ENCODE data around the gene BCL2L1. TPM values are rescaled to one million over a fixed set of nuclear protein-coding genes. Genes with fewer than 3 reads are reported as not detected.
A peak's percentile ranks its signal among the peaks of the same experiment; 100 is the strongest.

Gene BCL2L1
- total RNA-seq, 1 donor from 2014 or later = 52.9 TPM

DNA sequence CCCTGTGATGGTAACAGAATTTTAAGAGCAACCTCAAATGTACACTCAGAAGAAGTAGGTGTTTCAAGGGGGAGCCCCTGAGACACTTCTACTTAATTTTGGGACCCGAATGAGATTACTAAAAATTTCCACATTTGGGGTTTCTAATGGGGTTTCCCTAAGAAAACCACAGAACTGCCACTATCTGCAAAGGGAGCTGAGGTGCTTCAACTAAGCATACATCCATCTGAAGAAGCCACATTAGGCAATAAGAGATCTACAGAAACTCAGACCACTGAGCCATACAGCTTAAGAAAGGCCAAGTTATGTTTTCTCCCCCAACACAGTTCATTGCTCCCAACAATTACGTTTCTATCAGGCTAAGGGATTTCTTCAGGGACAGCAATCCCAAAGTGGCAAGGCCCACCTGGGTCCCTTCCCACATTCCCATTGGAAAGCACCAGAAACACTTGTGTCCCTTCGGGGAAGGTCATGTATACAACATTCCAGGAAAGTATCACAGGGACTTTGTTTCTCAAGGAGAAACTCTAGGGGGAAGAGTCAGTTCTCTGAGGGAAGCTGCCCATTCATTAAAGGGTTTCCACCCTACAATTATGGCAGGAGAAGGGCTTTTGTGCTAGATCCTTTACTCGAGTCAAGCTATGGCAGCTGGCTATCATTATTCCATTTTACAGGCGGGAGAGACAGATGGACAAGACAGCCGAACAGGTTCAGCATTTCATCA lies 5.0 kb downstream of the BCL2L1 start:
- peaks cover 73% of the 10 kb centered on the region for H3K4me1 Mint-ChIP-seq (ENCODE audit: unreplicated experiment)
- no peak overlapping the region for H3K27ac Mint-ChIP-seq (ENCODE audit: unreplicated experiment)
- no peaks in the 10 kb centered on the region for H3K9me3 Mint-ChIP-seq (ENCODE audit: unreplicated experiment)
- DNase-seq (ENCODE audit: low spot score) = no peak
- peaks cover 11% of the 10 kb centered on the region for H3K27me3 Mint-ChIP-seq (ENCODE audit: unreplicated experiment)
- peak overlapping the region; percentile 82 for H3K4me3 Mint-ChIP-seq (ENCODE audit: unreplicated experiment)
- TF ChIP-seq, protein P1, sequence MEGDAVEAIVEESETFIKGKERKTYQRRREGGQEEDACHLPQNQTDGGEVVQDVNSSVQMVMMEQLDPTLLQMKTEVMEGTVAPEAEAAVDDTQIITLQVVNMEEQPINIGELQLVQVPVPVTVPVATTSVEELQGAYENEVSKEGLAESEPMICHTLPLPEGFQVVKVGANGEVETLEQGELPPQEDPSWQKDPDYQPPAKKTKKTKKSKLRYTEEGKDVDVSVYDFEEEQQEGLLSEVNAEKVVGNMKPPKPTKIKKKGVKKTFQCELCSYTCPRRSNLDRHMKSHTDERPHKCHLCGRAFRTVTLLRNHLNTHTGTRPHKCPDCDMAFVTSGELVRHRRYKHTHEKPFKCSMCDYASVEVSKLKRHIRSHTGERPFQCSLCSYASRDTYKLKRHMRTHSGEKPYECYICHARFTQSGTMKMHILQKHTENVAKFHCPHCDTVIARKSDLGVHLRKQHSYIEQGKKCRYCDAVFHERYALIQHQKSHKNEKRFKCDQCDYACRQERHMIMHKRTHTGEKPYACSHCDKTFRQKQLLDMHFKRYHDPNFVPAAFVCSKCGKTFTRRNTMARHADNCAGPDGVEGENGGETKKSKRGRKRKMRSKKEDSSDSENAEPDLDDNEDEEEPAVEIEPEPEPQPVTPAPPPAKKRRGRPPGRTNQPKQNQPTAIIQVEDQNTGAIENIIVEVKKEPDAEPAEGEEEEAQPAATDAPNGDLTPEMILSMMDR (IDR thresholded peaks at IDR 0.05; ENCODE audit: unreplicated experiment) = no peak
- peaks cover 25% of the 10 kb centered on the region for H3K36me3 Mint-ChIP-seq (ENCODE audit: low read depth, unreplicated experiment)

GRCh38 chr20:31716818-31717477 lies 5.7 kb downstream of the BCL2L1 start:
- Mint-ChIP-seq H3K27ac (ENCODE audit: unreplicated experiment) (no peak overlapping the region), H3K36me3 (ENCODE audit: low read depth, unreplicated experiment) (peaks cover 21% of the 10 kb centered on the region)

GRCh38 chr20:31716351-31716750 lies 6.3 kb downstream of the BCL2L1 start:
- H3K4me1 Mint-ChIP-seq (ENCODE audit: unreplicated experiment) = peaks cover 71% of the 10 kb centered on the region

More at GRCh38 chr20:31716818-31717477, 5.7 kb downstream of the BCL2L1 start:
- Mint-ChIP-seq H3K4me1 (ENCODE audit: unreplicated experiment) (peaks cover 75% of the 10 kb centered on the region), H3K9me3 (ENCODE audit: unreplicated experiment) (no peaks in the 10 kb centered on the region), H3K4me3 (ENCODE audit: unreplicated experiment) (peak overlapping the region; percentile 42), H3K27me3 (ENCODE audit: unreplicated experiment) (peaks cover 11% of the 10 kb centered on the region)
- no peak for DNase-seq (ENCODE audit: low spot score)
- TF ChIP-seq, protein P1 (IDR thresholded peaks at IDR 0.05; ENCODE audit: unreplicated experiment) = no peak

DNA sequence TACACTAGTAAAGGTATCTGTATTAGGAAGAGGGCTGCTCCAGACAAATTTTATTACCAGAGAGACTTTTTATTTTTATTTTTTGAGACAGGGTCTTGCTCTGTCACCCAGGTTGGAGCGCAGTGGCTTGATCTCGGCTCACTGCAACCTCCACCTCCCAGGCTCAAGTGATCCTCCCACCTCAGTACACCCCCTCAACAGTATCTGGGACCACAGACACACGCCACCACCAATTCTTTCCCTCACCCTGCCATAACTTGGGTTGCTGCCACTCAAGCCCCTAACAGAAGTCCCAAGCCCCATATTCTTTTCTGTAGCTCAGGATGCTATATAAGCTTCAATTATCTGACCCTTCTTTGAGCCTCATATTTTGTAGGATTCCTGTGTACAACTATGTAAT lies 6.9 kb downstream of the BCL2L1 start:
- H3K4me3 Mint-ChIP-seq (ENCODE audit: unreplicated experiment) = no peak overlapping the region
- H3K27ac Mint-ChIP-seq (ENCODE audit: unreplicated experiment) = peak overlapping the region; percentile 32
- peaks cover 21% of the 10 kb centered on the region for H3K36me3 Mint-ChIP-seq (ENCODE audit: low read depth, unreplicated experiment)
- peaks cover 66% of the 10 kb centered on the region for H3K4me1 Mint-ChIP-seq (ENCODE audit: unreplicated experiment)
- H3K9me3 Mint-ChIP-seq (ENCODE audit: unreplicated experiment) = no peaks in the 10 kb centered on the region
- peaks cover 11% of the 10 kb centered on the region for H3K27me3 Mint-ChIP-seq (ENCODE audit: unreplicated experiment)
- DNase-seq (ENCODE audit: low spot score) = no peak
- TF ChIP-seq, protein P1 (IDR thresholded peaks at IDR 0.05; ENCODE audit: unreplicated experiment) = no peak

More at GRCh38 chr20:31716351-31716750, 6.3 kb downstream of the BCL2L1 start:
- no peak overlapping the region for H3K4me3 Mint-ChIP-seq (ENCODE audit: unreplicated experiment)
- DNase-seq (ENCODE audit: low spot score) = no peak
- TF ChIP-seq, protein P1 (IDR thresholded peaks at IDR 0.05; ENCODE audit: unreplicated experiment) = no peak
- peaks cover 11% of the 10 kb centered on the region for H3K27me3 Mint-ChIP-seq (ENCODE audit: unreplicated experiment)
- peaks cover 21% of the 10 kb centered on the region for H3K36me3 Mint-ChIP-seq (ENCODE audit: low read depth, unreplicated experiment)
- no peaks in the 10 kb centered on the region for H3K9me3 Mint-ChIP-seq (ENCODE audit: unreplicated experiment)
- peak overlapping the region; percentile 32 for H3K27ac Mint-ChIP-seq (ENCODE audit: unreplicated experiment)

Data from endothelial cell (in vitro differentiated cells).